ENCODE results near the gene SAE1.

GRCh38 chr19:47143322-47144073 lies 12.9 kb downstream of the SAE1 start:
- TF ChIP-seq CTCF (IDR thresholded peaks at IDR 0.05) (no peak), EP300 (IDR thresholded peaks at IDR 0.05) (peak in 3 of 4 donors; percentile 13 to 81 (median 68))
